H1 (cell line): ENCODE measurements around the gene RILPL2.
"Not testable (repeated sequence)": the region's sequence is repeated elsewhere in the genome, so short reads cannot be mapped to it uniquely, and the experiment has no call there.

Experiments
- ATF2 ChIP-seq: IDR thresholded peaks from 2 replicates; pipeline ENCODE4 v1.6.1; 2012; ENCODE audit warnings: low read length, inconsistent platforms
- BRCA1 ChIP-seq: IDR thresholded peaks from 2 replicates; pipeline ENCODE4 v1.6.1; 2012; ENCODE audit warnings: low read depth, low read length, improper control_type of control experiment
- CBX8 ChIP-seq: fragments of 300-800, 300-1000 bp; sonication (generic); IDR thresholded peaks from 2 replicates; pipeline ENCODE4 v1.7.1; 2016; ENCODE audit warnings: low read depth, low read length, borderline replicate concordance
- CTCF ChIP-seq, 3 experiments: IDR thresholded peaks; 1 replicate in 2 of 3; 2 replicates in 1 of 3; pipeline versions ENCODE4 v1.5.1 to v1.6.1; 2011; ENCODE audit warnings: low read length in 3 of 3, mild to moderate bottlenecking in 3 of 3, inconsistent platforms in 2 of 3, low read depth in 1 of 3, moderate library complexity in 1 of 3; ENCODE audit not compliant: insufficient read depth in 1 of 3; ENCODE audit errors: control extremely low read depth in 1 of 3
- EP300 ChIP-seq, 2 experiments: IDR thresholded peaks; 1 replicate in 1 of 2; 2 replicates in 1 of 2; pipeline ENCODE4 v1.6.1; 2011 to 2012; ENCODE audit warnings: low read depth in 2 of 2, low read length in 2 of 2, mild to moderate bottlenecking in 2 of 2, borderline replicate concordance in 1 of 2, inconsistent platforms in 1 of 2, moderate library complexity in 1 of 2
- EZH2 ChIP-seq: fragments of 200-600 bp; sonication (generic); IDR thresholded peaks from 2 replicates; pipeline ENCODE4 v1.7.1; 2012; ENCODE audit warnings: low read depth, mild to moderate bottlenecking, moderate library complexity, low read length, inconsistent platforms; ENCODE audit not compliant: severe bottlenecking
- JUND ChIP-seq: IDR thresholded peaks from 2 replicates; pipeline ENCODE4 v1.6.1; 2011; ENCODE audit warnings: mild to moderate bottlenecking, improper control_type of control experiment, low read length
- RFX5 ChIP-seq: IDR thresholded peaks from 2 replicates; pipeline ENCODE4 v1.6.1; 2011; ENCODE audit warnings: low read depth, low read length, improper control_type of control experiment, borderline replicate concordance
- RXRA ChIP-seq: IDR thresholded peaks from 2 replicates; pipeline ENCODE4 v1.6.1; 2011; ENCODE audit warnings: low read depth, mild to moderate bottlenecking, low read length, moderate library complexity; ENCODE audit not compliant: insufficient read depth
- SIN3A ChIP-seq, 2 experiments: IDR thresholded peaks in 1 of 2; conservative IDR thresholded peaks in 1 of 2; 2 replicates each; pipeline ENCODE4 v1.6.1; 2011 to 2012; ENCODE audit warnings: low read length in 2 of 2, improper control_type of control experiment in 1 of 2, low read depth in 1 of 2, mild to moderate bottlenecking in 1 of 2
- SP2 ChIP-seq: IDR thresholded peaks from 2 replicates; pipeline ENCODE4 v1.6.1; 2012; ENCODE audit warnings: mild to moderate bottlenecking, low read length, inconsistent platforms
- USF2 ChIP-seq: IDR thresholded peaks from 2 replicates; pipeline ENCODE4 v1.6.1; 2011; ENCODE audit warnings: low read length, improper control_type of control experiment
- ZNF274 ChIP-seq: IDR thresholded peaks from 2 replicates; pipeline ENCODE4 v1.7.0; 2012; ENCODE audit warnings: low read length, borderline replicate concordance; ENCODE audit errors: extremely low read depth

GRCh38 chr12:123452276-123452550, 15.7 kb upstream of the RILPL2 start:
- not testable (repeated sequence) for TF ChIP-seq CTCF (IDR thresholded peaks at IDR 0.05; ENCODE audit: control extremely low read depth in 1 of 3, insufficient read depth in 1 of 3, low read depth in 1 of 3, low read length in 3 of 3); BRCA1; RXRA; USF2; EZH2; EP300 (IDR thresholded peaks at IDR 0.05; ENCODE audit: borderline replicate concordance in 1 of 2, low read depth in 2 of 2, low read length in 2 of 2); CBX8; SIN3A (conservative IDR thresholded peaks at IDR 0.05 in 1 of 2, IDR thresholded peaks at IDR 0.05 in 1 of 2; ENCODE audit: low read depth in 1 of 2, low read length in 2 of 2); SP2; ZNF274; JUND; RFX5; ATF2
